ENCODE results near the gene VPS11.
A peak's percentile ranks its signal among the peaks of the same experiment; 100 is the strongest.

The VPS11 gene

GRCh38 chr11:119106564-119107537, 39.2 kb downstream of the VPS11 start, which contains the start of gene C2CD2L:
Gene C2CD2L (plus strand): TSS chr11:119107344. CDS start chr11:119107742, 398 bp downstream.
- Histone ChIP-seq H3K9me3 (ENCODE audit: severe bottlenecking) (no peaks in the 10 kb centered on the region), H3K36me3 (ENCODE audit: low read depth) (no peaks in the 10 kb centered on the region), H3K4me3 (ENCODE audit: severe bottlenecking) (peak within 1 kb of the TSS; percentile 61), H3K27ac (ENCODE audit: poor library complexity, severe bottlenecking) (peak within 1 kb of the TSS; percentile 25), H3K4me1 (ENCODE audit: insufficient read depth, poor library complexity, severe bottlenecking) (peaks cover 4% of the 10 kb centered on the region), H3K27me3 (ENCODE audit: insufficient read depth, poor library complexity, severe bottlenecking) (no peaks in the 10 kb centered on the region)
- DNase-seq (ENCODE audit: low spot score), result peak; percentile 89
- ATAC-seq (ENCODE audit: low read depth), result peak; percentile 82
- TF ChIP-seq, protein P1, sequence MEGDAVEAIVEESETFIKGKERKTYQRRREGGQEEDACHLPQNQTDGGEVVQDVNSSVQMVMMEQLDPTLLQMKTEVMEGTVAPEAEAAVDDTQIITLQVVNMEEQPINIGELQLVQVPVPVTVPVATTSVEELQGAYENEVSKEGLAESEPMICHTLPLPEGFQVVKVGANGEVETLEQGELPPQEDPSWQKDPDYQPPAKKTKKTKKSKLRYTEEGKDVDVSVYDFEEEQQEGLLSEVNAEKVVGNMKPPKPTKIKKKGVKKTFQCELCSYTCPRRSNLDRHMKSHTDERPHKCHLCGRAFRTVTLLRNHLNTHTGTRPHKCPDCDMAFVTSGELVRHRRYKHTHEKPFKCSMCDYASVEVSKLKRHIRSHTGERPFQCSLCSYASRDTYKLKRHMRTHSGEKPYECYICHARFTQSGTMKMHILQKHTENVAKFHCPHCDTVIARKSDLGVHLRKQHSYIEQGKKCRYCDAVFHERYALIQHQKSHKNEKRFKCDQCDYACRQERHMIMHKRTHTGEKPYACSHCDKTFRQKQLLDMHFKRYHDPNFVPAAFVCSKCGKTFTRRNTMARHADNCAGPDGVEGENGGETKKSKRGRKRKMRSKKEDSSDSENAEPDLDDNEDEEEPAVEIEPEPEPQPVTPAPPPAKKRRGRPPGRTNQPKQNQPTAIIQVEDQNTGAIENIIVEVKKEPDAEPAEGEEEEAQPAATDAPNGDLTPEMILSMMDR (IDR thresholded peaks at IDR 0.05; ENCODE audit: poor library complexity, severe bottlenecking), result no peak

DNA sequence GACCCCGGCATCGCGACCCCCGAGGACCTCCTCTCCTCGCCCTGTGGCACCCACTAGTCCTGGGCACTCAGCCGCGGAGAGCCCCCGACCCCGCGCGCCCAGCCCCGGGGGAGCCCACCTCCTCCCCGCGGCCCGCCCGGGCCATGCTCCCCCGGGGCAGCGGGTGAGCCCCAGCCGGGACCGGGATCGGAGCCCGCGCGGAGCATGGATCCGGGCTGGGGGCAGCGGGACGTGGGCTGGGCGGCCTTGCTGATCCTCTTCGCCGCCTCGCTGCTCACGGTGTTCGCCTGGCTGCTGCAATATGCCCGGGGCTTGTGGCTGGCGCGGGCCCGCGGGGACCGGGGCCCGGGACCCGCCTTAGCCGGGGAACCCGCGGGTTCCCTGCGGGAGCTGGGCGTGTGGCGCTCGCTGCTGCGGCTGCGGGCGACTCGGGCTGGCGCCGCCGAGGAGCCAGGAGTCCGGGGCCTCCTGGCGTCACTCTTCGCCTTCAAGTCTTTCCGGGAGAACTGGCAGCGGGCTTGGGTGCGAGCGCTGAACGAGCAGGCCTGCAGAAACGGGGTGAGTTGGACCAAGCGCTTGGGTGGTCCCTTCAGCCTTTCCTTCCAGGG, 40.0 kb downstream of the VPS11 start:
- no peak for DNase-seq (ENCODE audit: low spot score)

GRCh38 chr11:119108146-119108856, 40.7 kb downstream of the VPS11 start:
- DNase-seq (ENCODE audit: low spot score) (no peak), ATAC-seq (ENCODE audit: low read depth) (peak; percentile 57)
- Histone ChIP-seq H3K36me3 (ENCODE audit: low read depth) (no peaks in the 10 kb centered on the region), H3K4me3 (ENCODE audit: severe bottlenecking) (peak overlapping the region; percentile 61), H3K27me3 (ENCODE audit: insufficient read depth, poor library complexity, severe bottlenecking) (no peaks in the 10 kb centered on the region), H3K27ac (ENCODE audit: poor library complexity, severe bottlenecking) (peak overlapping the region; percentile 25), H3K4me1 (ENCODE audit: insufficient read depth, poor library complexity, severe bottlenecking) (no peaks in the 10 kb centered on the region), H3K9me3 (ENCODE audit: severe bottlenecking) (no peaks in the 10 kb centered on the region)
- TF ChIP-seq, protein P1 (IDR thresholded peaks at IDR 0.05; ENCODE audit: poor library complexity, severe bottlenecking), result no peak

More for the DNA sequence above, 40.0 kb downstream of the VPS11 start:
- Histone ChIP-seq H3K27me3 (ENCODE audit: insufficient read depth, poor library complexity, severe bottlenecking) (no peaks in the 10 kb centered on the region), H3K27ac (ENCODE audit: poor library complexity, severe bottlenecking) (peak overlapping the region; percentile 25), H3K4me3 (ENCODE audit: severe bottlenecking) (peak overlapping the region; percentile 61), H3K9me3 (ENCODE audit: severe bottlenecking) (no peaks in the 10 kb centered on the region), H3K36me3 (ENCODE audit: low read depth) (no peaks in the 10 kb centered on the region), H3K4me1 (ENCODE audit: insufficient read depth, poor library complexity, severe bottlenecking) (peaks cover 4% of the 10 kb centered on the region)
- TF ChIP-seq, protein P1 (IDR thresholded peaks at IDR 0.05; ENCODE audit: poor library complexity, severe bottlenecking), result no peak
- peak; percentile 17 for ATAC-seq (ENCODE audit: low read depth)

- no peaks in the 10 kb centered on the region for H3K9me3 ChIP-seq (ENCODE audit: severe bottlenecking)
- DNase-seq (ENCODE audit: low spot score) (no peak), ATAC-seq (ENCODE audit: low read depth) (no peak)
- no peaks in the 10 kb centered on the region for H3K4me1 ChIP-seq (ENCODE audit: insufficient read depth, poor library complexity, severe bottlenecking)
- H3K36me3 ChIP-seq (ENCODE audit: low read depth), result no peaks in the 10 kb centered on the region
- H3K4me3 ChIP-seq (ENCODE audit: severe bottlenecking), result no peak overlapping the region
- no peaks in the 10 kb centered on the region for H3K27me3 ChIP-seq (ENCODE audit: insufficient read depth, poor library complexity, severe bottlenecking)
- TF ChIP-seq, protein P1 (IDR thresholded peaks at IDR 0.05; ENCODE audit: poor library complexity, severe bottlenecking), result no peak
- no peak overlapping the region for H3K27ac ChIP-seq (ENCODE audit: poor library complexity, severe bottlenecking)
These were observed 41.2 kb downstream of the VPS11 start for GRCh38 chr11:119108857-119109221.
